BJ (cell line): ENCODE measurements around the gene SLC38A8. TPM values are rescaled to one million over a fixed set of nuclear protein-coding genes. Genes with fewer than 3 reads are reported as not detected.

ENCODE experiments used
- CTCF ChIA-PET: fragments of 350-600 bp; formaldehyde crosslinking; extraction: SDS; loops from one replicate; lab custom pipeline; 2021; ENCODE audit warnings: antibody characterized with exemption, inconsistent platforms; lab: Yijun Ruan, JAX
- POLR2A ChIA-PET: fragments of 300-600 bp; sonication (Branson Sonifier 250); formaldehyde crosslinking; extraction: SDS; loops from one replicate; lab custom pipeline; 2021; ENCODE audit warnings: antibody characterized with exemption; lab: Charles Lee
- DNase-seq: peaks from one replicate; pipeline ENCODE4 v3.0.0-alpha.2; 2011; ENCODE audit warnings: low read depth
- H3K27me3 ChIP-seq: 2 replicates; pipeline ENCODE4 v1.6.0; 2011; ENCODE audit warnings: low read length; ENCODE audit not compliant: control insufficient read depth, insufficient read depth
- H3K36me3 ChIP-seq: 2 replicates; pipeline ENCODE4 v1.5.1; 2011; ENCODE audit warnings: low read length; ENCODE audit not compliant: control insufficient read depth, insufficient read depth
- H3K4me3 ChIP-seq: 2 replicates; pipeline ENCODE4 v1.5.1; 2011; ENCODE audit warnings: low read depth, mild to moderate bottlenecking, control low read depth, low read length
- CTCF ChIP-seq: IDR thresholded peaks from 2 replicates; pipeline ENCODE4 v1.5.1; 2011; ENCODE audit warnings: low read depth, mild to moderate bottlenecking, control low read depth, inconsistent platforms, low read length, moderate library complexity; ENCODE audit not compliant: insufficient read depth
- polyA plus RNA-seq: library from polyadenylated mRNA; depleted of rRNA; stranded (reverse); fragments of >200 nt; gene quantifications from 2 replicates; pipeline ENCODE4 v1.2.3, GENCODE V29; 2011

SLC38A8 gene
- polyA plus RNA-seq, 1 experiment = not detected

GRCh38 chr16:84087466-84088151, 45.0 kb upstream of the SLC38A8 start:
- ChIA-PET CTCF (interaction anchor here (0.6 to 5.4 kb wide), 3 partner anchors 21 to 100 kb away, joined by 3 to 60 read pairs (median 4); partner anchors contain the start of gene TAF1C), POLR2A (no interaction called here)
- no peaks in the 10 kb centered on the region for H3K27me3 ChIP-seq
- no peak overlapping the region for H3K4me3 ChIP-seq
- TF ChIP-seq CTCF = no peak
- peaks cover 24% of the 10 kb centered on the region for H3K36me3 ChIP-seq
- DNase-seq = no peak

- ChIA-PET CTCF (interaction anchor here (5.4 kb wide), 1 partner anchor 100 kb away, joined by 60 read pairs; the partner anchor contains the start of gene TAF1C), POLR2A (no interaction called here)
- Histone ChIP-seq H3K27me3 (no peaks in the 10 kb centered on the region), H3K36me3 (peaks cover 23% of the 10 kb centered on the region), H3K4me3 (no peak overlapping the region)
- DNase-seq = no peak
- no peak for TF ChIP-seq CTCF
Measured at GRCh38 chr16:84087001-84087400, 44.4 kb upstream of the SLC38A8 start.

GRCh38 chr16:84086341-84086740, 43.7 kb upstream of the SLC38A8 start:
- ChIA-PET CTCF (interaction anchor here (2.1 to 5.4 kb wide), 4 partner anchors 9 to 101 kb away, joined by 7 to 60 read pairs (median 12); partner anchors contain the start of genes MBTPS1 and TAF1C), POLR2A (no interaction called here)
- Histone ChIP-seq H3K36me3 (peaks cover 26% of the 10 kb centered on the region), H3K4me3 (no peak overlapping the region), H3K27me3 (no peaks in the 10 kb centered on the region)
- TF ChIP-seq CTCF = no peak
- no peak for DNase-seq

- H3K27me3 ChIP-seq = no peaks in the 10 kb centered on the region
- ChIA-PET POLR2A (no interaction called here), CTCF (interaction anchor here (1.8 to 5.4 kb wide), 6 partner anchors 9 to 102 kb away, joined by 4 to 60 read pairs (median 8); partner anchors contain the start of genes MBTPS1 and TAF1C)
- H3K4me3 ChIP-seq = no peak overlapping the region
- no peak for DNase-seq
- H3K36me3 ChIP-seq = peaks cover 26% of the 10 kb centered on the region
- TF ChIP-seq CTCF = no peak
Measured at GRCh38 chr16:84085773-84086172, 43.2 kb upstream of the SLC38A8 start.

GRCh38 chr16:84085271-84085667, 42.7 kb upstream of the SLC38A8 start:
- no peak overlapping the region for H3K4me3 ChIP-seq
- POLR2A ChIA-PET = no interaction called here
- H3K27me3 ChIP-seq = no peaks in the 10 kb centered on the region
- peaks cover 26% of the 10 kb centered on the region for H3K36me3 ChIP-seq
- TF ChIP-seq CTCF = no peak
- CTCF ChIA-PET = interaction anchor here (0.9 to 5.4 kb wide), 17 partner anchors 8 to 397 kb away, joined by 3 to 60 read pairs (median 5); partner anchors contain the start of genes DNAAF1, HSDL1, MBTPS1 and TAF1C
- no peak for DNase-seq
